Tongue (tissue), 2 donors: Measurements from ENCODE around the gene TSPAN3. TPM values are rescaled to one million over a fixed set of nuclear protein-coding genes. Genes with fewer than 3 reads are reported as not detected.

Source experiments
- DNase-seq: peaks from one replicate; pipeline ENCODE4 v3.0.0-alpha.2; 2015
- total RNA-seq: library from RNA; depleted of rRNA; stranded (reverse); fragments of >200 nt; gene quantifications from one replicate; pipeline ENCODE4 v1.2.3, GENCODE V29; 2014

TSPAN3 gene
- total RNA-seq, 1 donor from 2014 or later, result 373 TPM

DNA sequence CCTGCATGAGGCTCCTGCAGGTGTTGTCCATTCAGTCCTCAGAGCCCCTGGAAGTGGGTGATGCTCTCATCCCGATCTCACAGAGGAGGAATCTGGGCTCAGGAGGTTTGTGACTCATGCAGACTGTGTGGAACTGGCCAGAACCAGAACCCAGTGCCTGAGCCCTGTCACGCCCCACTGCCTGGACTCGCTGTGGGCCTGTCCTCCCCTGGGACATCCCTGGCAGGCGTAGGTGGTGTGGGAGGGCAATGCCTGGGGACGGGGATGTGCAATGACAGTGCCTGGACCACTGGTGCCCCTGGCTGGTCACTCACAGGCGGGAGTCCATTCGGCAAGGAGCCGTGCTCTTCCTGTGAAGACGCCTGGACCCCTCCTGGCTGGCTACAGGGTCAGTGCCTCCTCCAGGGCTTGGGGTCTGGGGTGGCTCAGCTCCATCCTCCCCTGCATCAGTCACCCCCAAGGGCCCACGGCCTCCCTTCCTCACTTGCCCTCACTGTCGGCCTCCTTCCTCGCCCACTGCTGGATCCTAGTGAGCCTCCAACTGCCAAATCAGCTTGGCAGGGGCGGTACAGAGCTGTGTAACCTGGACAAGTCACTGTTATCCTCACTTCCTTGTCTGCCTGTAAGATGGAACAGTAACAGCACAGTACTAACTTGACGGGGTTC, 61.1 kb downstream of the TSPAN3 start:
- no peak for DNase-seq

DNA sequence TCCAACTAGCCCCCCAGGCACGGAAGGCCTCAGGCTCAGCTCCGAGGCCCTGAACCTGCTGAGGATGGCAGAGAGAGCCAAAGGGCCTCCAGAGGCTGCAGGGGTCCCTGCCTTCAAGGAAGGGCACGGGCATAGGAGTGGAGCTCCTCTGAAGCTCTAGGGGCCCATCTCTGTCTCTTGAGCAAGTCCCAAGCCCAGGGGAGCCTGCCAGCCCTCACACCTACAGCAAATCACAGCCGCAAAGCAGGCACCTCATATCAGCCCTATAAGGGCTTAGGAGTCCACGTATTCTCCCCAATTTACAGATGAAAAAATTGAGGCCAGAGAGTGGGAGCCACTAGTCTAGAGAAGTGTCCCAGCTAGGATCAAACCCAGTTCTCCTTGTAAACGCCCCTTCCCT, 61.7 kb downstream of the TSPAN3 start:
- DNase-seq, result no peak

DNA sequence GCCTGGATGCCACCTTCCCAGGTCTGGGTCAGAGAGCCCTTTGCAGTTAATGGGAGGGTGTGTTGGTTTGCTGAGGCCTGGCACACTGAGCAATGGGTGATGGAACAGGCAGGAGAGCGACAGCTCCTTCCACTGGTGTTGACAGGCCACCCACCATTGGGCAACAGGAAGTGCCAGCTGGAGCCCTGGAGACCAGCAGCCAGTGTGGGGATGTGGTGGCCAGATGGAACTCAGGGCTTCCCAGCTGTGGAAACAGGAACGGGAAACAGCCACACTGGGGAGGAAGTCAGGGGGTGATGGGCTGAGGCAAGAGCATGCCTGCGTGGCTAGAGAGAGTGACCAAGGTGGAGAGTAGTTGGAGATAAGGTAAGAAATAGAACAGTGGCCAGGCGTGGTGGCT, 66.7 kb downstream of the TSPAN3 start:
- DNase-seq, result no peak

DNA sequence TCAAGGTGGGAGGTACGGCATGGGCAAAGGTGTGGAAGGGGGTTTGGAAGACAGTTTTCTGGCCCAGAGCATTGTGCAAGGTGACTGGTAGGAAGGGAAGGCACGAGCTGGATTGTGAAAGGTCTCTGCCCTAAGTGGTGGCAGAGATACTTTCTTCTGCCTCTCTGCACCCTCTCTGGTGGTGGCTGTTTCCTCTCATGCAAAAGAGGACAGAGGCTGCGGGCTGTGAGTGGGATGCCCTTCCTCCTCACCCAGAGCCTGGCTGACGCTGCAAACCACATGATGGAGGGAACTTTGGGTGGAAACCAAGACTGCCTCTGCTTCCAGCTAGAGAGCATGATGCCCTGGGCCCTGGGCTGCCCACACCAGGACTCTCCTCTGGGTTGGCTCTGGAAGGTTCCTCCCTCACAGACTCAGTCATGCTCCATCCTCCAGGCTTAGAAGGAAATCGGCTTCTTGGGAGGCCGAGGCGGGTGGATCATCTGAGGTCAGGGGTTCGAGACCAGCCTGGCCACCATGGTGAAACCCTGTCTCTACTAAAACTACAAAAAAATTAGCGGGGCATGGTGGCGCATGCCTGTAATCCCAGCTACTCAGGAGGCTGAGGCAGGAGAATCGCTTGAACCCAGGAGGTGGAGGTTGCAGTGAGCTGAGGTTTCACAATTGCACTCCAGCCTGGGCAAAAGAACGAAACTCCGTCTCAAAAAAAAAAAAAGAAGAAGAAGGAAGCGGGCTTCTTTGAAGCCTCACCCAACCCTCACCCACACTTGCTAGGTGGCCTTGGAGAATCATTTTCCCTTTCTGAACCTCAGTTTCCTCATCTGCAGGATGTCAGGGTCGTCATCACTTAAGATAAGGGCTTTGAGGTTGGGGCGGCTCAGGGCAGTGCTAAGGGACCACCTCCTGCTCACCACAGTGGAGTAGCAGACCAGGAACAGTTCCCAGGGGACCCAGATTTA, 67.7 kb downstream of the TSPAN3 start:
- no peak for DNase-seq

DNA sequence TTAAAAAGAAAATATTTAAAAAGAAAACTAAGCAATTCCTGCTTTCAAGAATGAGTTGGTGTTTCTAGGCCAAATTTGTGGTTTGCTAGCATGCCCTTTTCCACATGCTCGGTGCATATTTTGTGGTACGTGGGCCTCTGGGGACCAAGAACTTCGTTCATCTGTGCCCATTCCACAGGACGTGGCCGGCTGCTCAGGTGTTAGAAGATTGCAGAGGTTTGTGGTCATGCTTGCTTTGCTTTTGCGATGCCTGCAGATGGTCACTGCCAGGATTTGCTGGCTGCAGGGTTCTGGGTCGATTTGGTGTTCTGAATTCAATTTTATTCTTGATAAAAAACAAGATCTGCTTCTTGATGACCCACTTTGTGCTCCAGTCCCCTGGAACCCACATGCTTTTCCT, 68.5 kb downstream of the TSPAN3 start:
- DNase-seq, result no peak

DNA sequence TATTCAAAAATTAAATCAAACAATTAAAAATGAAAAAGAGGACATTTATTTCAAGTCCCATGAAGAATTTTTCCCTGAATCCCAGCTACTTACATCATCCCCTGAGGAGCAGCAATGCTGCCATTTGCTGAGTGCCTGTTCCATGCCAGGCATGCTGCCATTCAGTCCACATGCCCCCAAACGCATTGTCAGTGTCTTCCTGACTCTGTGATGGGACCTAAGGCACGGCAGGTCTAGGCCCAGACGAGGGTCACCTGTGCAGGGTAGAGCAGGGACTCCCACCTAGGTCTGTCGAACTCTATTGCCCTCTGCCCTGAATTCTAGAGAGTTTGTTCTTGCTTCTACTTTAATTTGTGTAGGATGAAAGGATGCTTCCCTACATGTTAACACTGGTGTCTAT, 68.9 kb downstream of the TSPAN3 start:
- no peak for DNase-seq

DNA sequence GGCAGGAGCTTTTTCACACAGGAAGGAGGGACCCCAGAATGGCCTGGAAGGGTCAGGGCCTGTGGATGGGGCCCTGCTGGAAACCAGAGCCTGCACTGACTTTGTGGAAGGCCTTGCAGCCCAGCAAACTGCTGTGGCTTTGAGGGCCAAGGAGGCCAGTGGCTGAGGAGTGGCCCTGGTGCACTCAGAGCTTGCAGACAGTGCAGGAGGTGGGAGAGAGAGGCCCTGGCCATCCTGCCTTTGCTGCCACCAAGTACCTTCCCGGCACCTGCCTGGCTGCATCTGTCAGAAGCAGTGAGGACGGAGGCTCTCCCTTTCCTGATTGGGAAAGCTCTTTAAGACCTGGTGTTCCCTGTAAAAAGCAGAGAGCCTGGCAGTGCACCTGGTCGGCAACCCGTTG, 69.6 kb downstream of the TSPAN3 start:
- DNase-seq, result no peak

DNA sequence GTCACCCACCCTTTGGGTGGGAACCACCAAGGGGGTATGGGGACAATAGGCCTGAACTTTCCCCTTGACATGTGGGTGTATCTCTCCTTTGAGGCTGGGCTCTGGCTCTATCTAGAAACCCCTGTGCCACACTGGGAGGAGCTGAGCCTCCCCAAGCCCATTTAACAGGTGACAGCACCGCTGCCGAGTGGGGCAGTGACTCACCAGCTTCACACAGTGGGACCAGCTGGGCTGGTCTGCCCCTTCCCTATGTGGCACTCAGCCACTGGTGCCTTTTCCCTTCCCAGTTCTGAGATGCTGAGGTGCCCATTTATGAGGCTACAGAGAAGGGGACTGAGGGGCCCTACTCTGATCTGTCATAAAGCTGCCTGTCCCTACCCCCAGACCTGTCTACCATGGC, 70.9 kb downstream of the TSPAN3 start:
- DNase-seq, result no peak

DNA sequence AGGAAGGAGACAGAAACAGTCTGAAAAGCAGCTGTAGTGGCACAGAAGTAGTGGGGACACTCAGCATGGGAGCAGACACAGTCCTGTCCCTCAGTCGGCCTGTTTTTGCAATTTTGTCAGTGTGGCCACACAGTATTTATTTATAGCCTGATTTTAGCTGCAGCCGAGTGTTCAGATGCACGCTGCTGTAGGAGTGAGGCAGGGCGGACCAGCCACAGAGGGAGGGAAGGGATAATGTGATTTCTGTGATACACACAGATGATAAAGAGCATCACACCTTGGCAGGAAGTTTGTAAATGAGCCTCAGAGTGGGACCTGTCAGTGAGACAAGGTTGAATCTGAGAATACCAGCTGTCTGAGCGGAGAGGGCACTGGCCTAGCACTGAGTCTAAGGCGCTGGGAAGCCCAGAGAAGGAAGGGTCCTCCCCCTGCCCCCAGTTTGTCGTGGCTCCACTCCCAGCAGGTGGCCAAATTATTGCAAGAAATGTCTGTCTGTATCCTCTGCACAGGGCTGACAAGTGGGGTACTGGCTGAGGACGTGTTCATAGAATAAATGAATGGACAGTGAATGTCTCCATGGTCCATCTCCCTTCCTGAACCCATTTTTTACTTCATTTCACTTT, 72.1 kb downstream of the TSPAN3 start:
- DNase-seq, result no peak

DNA sequence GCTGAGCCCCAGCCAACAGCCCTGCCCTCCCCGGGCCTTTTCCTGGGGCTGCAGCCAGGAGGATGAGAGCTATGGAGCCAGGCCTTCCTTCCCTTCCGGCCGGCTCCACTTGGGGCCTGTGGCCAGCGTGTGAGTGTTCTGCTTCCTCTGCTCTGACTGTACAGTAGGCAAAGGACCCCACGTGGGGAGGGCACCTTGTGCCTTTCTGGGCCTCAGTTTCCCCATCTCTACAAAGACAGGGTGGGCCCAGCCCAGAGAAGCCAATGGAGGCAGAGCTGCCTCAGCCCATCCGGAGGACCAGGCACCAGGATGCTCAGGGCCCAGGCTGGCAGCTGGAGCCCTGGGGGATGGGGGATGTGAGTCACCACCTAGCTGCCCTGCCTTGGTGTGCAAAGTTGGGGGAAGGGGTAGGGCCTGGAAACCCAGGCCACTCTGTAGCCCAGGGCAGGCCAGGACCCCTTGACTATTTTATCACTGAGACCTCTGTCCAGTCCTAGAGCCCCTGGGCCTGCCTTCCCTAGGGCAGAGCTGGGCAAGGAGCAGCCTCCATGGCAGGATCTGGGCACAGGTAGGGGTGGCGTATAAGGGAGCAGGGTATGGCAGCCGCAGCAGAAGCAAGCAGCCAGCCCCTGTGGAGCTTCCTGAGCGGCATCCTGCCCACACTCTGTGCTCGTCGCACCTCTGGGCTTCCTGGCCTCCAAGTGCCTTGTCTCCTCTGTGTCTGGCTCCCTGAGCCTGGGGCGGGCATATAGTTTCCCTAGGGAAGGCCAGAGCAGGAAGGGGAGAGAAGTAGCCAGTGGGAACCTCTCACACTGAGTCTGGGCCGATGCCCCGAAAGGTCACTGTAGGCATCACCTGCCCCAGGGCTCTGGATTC, 74.1 kb downstream of the TSPAN3 start:
- DNase-seq, result no peak

DNA sequence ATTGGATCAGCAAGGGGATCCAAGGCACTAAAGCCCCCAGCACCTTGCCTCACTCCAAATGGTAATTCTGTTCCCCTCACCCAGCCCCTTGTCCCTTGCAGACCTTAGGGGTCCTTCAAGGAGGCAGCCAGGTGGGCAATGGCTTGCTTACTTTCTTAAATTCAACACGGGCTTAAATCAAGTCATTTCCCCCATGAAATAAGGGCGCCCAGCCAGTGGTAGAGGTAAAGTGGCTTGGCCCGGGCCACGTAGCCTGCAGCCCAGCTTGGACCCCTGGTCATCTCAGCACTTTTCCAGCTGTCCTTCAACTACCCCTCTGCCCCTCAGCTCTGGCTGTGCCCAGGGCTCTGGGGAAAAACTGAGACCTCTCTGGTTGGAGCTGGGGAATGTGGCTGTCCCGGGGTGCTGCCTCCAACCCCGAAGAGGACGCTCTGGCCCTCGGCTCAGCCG, 74.8 kb downstream of the TSPAN3 start:
- no peak for DNase-seq

DNA sequence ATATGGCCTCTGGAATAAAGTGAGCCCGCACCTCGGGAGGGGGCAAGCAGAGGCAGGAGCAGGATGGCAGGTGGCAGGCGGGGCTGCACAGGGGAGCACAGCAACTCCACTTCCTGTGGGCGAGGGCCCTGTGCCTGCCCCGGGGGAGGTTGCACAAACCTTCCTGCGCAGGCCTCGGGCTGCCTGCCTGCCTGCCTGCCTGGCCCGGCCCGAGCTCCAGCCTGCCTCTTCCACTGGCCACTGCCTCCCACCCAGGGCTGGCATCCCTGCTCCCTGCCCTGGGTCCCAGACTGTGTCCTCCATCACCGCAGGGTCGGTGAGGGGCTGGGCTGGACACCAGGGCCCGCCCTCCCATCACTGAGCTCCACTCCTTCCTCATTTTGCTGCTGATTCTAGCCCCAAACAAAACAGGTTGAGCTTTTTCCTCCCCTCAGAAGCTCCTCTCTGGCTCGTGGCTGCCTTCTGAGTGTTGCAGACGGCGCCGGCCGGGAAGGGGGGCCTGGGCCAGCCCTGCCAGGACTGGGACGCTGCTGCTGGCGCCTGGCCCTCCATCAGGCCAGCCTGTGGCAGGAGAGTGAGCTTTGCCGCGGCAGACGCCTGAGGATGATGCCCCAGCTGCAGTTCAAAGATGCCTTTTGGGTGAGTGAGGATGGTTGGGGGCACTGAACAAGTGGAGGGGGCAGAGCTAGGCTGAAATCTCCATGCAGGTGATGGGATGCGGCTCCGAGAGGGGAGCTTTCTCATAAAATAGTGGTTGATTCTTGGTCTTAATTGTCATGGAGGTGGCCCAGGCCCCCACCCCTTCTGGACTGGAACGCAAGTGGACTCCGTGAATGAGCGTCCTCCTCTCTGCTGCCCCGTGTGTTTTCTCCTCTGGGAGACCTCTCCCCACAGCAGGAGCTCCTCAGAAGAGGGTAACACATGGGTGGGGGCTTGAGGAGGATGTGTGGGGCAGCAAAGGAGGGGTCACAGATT, 75.7 kb downstream of the TSPAN3 start, which contains the start of gene PSTPIP1:
PSTPIP1 (plus strand) TSS at position 156 of the 975 bp plus-strand sequence; CDS start at position 604, 448 bp downstream.
- DNase-seq, result peak; percentile 53

DNA sequence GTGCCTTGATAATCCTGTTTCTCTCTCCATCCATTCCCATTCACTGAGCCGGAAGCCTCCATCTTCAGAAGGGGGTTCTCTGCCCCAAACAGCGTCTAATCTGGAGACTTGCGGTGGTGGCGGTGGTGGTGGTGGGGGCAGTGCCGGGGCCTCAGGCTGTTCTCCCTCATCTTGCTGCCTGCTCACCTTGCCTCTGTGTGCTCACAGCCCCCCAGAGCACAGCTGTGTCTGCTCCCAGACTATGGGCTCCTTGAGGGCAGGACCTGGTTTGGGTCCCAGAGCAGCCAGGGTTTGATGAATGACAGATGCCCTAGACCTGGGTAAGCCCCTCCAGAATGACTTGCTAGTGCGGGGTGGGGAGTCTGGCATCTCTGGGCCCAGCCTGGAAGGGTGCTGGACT, 76.4 kb downstream of the TSPAN3 start:
- no peak for DNase-seq

DNA sequence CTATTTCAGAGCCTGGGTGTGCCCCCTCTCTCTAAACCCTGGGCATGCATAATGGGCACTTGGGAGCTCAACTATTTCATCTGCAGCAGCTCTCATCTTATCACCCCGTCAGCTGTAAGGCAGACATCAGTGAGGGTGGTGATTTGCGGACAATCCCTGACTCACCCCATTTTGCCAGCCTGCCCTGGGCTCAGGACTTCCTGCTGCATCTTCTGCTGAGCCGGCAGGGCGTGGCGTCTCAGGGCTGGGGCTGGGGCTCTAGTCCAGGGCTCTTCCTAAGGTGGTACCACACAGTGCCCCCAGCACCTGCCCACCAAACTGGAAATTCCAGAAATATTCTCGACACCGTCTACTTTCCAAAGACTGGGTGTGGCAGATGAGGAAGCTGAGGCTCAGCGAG, 76.9 kb downstream of the TSPAN3 start:
- DNase-seq, result no peak

DNA sequence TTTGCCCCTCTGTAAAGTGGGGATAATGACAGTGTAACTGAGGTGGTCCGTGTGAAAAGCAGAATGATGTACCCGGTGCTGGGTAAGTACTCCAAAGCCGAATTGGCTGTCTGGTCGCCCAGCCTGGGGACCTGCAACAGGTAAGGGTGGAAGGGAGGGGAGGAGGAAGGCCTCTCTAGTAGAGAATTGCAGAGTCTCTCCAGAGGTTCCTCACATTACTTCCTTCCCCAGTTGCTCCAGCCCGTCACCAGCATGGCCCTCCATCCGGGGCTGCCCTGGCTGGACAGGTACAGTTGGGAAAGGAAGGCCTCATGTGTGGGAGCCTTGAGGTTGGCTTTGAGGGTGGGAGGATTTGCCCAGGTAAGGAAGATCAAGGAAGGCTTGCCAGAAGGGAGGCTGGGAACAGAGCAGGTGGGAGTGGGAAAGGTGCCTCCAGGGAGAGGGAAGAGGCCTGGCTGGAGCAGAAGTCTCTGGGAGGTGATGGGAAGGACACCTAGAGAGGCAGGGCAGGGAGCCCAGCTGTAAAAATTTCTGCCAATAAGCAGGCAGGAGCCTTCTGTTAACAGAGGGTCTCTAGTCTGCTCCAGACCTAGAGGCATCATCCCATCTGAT, 77.7 kb downstream of the TSPAN3 start:
- no peak for DNase-seq

DNA sequence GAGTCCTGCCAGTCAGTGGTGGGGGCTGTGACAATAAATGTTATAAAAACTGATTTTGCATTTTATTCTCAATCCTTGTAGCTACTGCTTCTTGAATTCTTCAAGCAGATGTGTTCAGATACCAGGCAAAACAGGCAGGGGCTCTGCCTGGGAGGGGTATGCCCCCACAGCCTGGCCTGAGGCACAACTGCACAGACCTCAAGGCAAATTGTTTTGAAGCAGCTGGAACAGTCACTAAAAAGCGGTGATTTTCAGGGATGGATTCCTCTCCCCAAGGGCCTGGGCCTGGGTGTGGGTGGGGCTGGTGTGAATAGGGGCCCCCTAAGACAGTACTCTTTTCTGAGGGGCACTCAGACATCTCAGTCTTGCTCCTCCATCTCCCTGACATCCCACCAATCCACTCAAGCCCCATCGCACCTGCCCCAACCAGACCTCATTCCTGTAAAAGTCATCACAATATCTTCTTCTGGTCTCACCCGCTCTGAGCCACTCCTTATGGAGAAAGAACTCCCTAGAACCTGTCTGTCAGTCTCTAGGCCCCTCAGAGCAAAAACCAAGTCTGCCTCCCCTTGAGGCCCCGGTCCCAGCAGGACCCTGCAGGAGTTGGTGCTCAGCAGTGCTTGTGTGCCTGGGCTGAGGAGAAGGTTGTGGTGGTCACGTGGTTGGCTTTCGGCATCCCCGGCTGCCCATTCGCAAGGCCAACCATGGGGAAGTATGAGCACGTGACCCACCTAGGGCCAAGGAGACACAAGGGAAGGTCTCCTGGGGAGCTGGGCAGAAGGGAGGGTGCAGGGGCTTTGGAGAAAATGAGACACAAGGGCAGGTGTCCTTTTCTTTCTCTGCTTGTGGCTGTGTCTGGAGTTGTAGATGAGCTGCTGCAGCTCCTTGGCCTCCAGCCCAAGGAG, 78.9 kb downstream of the TSPAN3 start:
- no peak for DNase-seq
